Measurements from ENCODE around the gene VWF. TPM values are rescaled to one million over a fixed set of nuclear protein-coding genes. Genes with fewer than 3 reads are reported as not detected.

Gene VWF
- total and polyA plus RNA-seq, 2 donors (not counting 1 experiment from before 2014, with no cell fraction given): not detected

DNA sequence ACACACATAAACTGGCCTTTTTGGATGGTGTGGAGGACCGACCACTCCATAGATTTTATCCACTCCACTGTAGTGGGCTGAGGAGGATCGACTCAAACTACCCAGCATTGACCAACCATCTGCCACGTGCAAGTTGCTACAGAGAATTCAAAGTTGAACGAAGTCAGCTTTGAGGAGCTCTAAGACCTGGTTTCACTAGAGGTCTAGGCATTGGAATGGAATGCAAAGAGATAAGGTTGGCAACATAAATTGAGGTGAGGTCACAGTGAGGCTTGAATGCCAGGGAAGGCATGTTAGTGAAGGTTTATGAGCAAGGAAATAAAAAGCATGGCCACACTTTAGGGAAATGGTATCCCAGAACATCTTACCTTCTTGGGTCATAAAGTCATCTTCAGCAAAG lies 14.5 kb downstream of the VWF start:
- H3K9ac ChIP-seq (ENCODE audit: low read length): no peak overlapping the region
- Mint-ChIP-seq H3K27me3 (peaks cover 6% of the 10 kb centered on the region), H3K27ac (no peak overlapping the region), H3K9me3 (ENCODE audit: insufficient read depth) (peaks cover 2% of the 10 kb centered on the region), H3K4me1 (no peaks in the 10 kb centered on the region), H3K4me3 (no peak overlapping the region)
- 86% methylated on average over 1 of the region's 4 CpGs for WGBS (ENCODE audit: insufficient coverage)
- CTCF ChIA-PET: no interaction called here
- H3K4me2 ChIP-seq (replicated peaks; ENCODE audit: low read depth, low read length, poor library complexity, severe bottlenecking): no peak overlapping the region
- no peak overlapping the region for H3K27ac ChIP-seq (ENCODE audit: low read length in 2 of 2)
- POLR2A ChIA-PET: no interaction called here
- TF ChIP-seq, protein P1, sequence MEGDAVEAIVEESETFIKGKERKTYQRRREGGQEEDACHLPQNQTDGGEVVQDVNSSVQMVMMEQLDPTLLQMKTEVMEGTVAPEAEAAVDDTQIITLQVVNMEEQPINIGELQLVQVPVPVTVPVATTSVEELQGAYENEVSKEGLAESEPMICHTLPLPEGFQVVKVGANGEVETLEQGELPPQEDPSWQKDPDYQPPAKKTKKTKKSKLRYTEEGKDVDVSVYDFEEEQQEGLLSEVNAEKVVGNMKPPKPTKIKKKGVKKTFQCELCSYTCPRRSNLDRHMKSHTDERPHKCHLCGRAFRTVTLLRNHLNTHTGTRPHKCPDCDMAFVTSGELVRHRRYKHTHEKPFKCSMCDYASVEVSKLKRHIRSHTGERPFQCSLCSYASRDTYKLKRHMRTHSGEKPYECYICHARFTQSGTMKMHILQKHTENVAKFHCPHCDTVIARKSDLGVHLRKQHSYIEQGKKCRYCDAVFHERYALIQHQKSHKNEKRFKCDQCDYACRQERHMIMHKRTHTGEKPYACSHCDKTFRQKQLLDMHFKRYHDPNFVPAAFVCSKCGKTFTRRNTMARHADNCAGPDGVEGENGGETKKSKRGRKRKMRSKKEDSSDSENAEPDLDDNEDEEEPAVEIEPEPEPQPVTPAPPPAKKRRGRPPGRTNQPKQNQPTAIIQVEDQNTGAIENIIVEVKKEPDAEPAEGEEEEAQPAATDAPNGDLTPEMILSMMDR (IDR thresholded peaks at IDR 0.05): no peak
- TF ChIP-seq EZH2 (IDR thresholded peaks at IDR 0.05; ENCODE audit: borderline replicate concordance, insufficient read depth, low read depth, low read length, poor library complexity, severe bottlenecking): no peak
- intact Hi-C loops (cut with micrococcal nuclease): no loop called here
- DNase-seq: no peak
- H3K4me1 ChIP-seq (ENCODE audit: control insufficient read depth in 2 of 2, insufficient read depth in 2 of 2, low read length in 2 of 2): no peaks in the 10 kb centered on the region
- H4K20me1 ChIP-seq (ENCODE audit: control insufficient read depth, insufficient read depth, low read length, poor library complexity, severe bottlenecking): no peaks in the 10 kb centered on the region
- no peaks in the 10 kb centered on the region for H3K79me2 ChIP-seq (ENCODE audit: control insufficient read depth, insufficient read depth, low read length)
- ATAC-seq (ENCODE audit: low read depth): no peak
- H3K4me3 ChIP-seq (ENCODE audit: control extremely low read depth in 1 of 5, extremely low read depth in 1 of 5, insufficient read depth in 1 of 5, low read depth in 2 of 5, low read length in 4 of 5): no peak overlapping the region
- peaks cover 0 to 2% (median 1%) of the 10 kb centered on the region in 3 donors for H3K9me3 ChIP-seq (ENCODE audit: control extremely low read depth in 1 of 3, control insufficient read depth in 2 of 3, insufficient read depth in 1 of 3, low read length in 2 of 3)
- no peak overlapping the region for H2AFZ ChIP-seq (ENCODE audit: insufficient read depth, low read depth, low read length, poor library complexity, severe bottlenecking)
- peaks cover 0 to 3% (median 0%) of the 10 kb centered on the region in 4 experiments for H3K27me3 ChIP-seq (replicated peaks in 1 of 4; ENCODE audit: control extremely low read depth in 1 of 4, control insufficient read depth in 3 of 4, insufficient read depth in 4 of 4, low read length in 3 of 4)
- H3K36me3 ChIP-seq (replicated peaks in 1 of 2; ENCODE audit: control extremely low read depth in 1 of 2, control insufficient read depth in 1 of 2, extremely low read depth in 1 of 2, insufficient read depth in 2 of 2, low read length in 1 of 2): no peaks in the 10 kb centered on the region

DNA sequence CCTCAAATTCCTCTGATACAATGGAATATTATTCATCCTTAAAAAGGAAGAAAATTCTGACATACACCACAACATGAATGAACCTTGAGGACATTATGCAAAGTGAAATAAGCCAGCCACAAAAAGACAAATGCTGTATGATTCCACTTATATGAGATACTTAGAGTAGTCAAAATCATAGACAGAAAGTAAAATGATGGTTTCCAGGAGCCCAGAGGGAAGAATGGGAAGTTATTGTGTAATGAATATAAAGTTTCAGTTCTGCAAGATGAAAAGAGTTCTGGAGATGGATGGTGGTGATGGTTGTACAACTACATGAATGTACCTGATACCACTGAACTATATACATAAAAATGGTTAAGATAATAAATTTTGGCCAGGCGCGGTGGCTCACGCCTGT lies 18.3 kb downstream of the VWF start:
- no peaks in the 10 kb centered on the region for H3K27me3 ChIP-seq (replicated peaks in 1 of 4; ENCODE audit: control extremely low read depth in 1 of 4, control insufficient read depth in 3 of 4, insufficient read depth in 4 of 4, low read length in 3 of 4)
- H3K27ac ChIP-seq (ENCODE audit: low read length in 2 of 2): no peak overlapping the region
- H3K4me3 Mint-ChIP-seq: no peak overlapping the region
- H3K9me3 ChIP-seq (ENCODE audit: control extremely low read depth in 1 of 3, control insufficient read depth in 2 of 3, insufficient read depth in 1 of 3, low read length in 2 of 3): peaks cover 0 to 1% (median 0%) of the 10 kb centered on the region in 3 donors
- peaks cover 2% of the 10 kb centered on the region for H3K9me3 Mint-ChIP-seq (ENCODE audit: insufficient read depth)
- H3K4me1 Mint-ChIP-seq: no peaks in the 10 kb centered on the region
- no peak overlapping the region for H3K4me2 ChIP-seq (replicated peaks; ENCODE audit: low read depth, low read length, poor library complexity, severe bottlenecking)
- H3K79me2 ChIP-seq (ENCODE audit: control insufficient read depth, insufficient read depth, low read length): no peaks in the 10 kb centered on the region
- no peaks in the 10 kb centered on the region for H3K36me3 ChIP-seq (replicated peaks in 1 of 2; ENCODE audit: control extremely low read depth in 1 of 2, control insufficient read depth in 1 of 2, extremely low read depth in 1 of 2, insufficient read depth in 2 of 2, low read length in 1 of 2)
- no peak overlapping the region for H3K4me3 ChIP-seq (ENCODE audit: control extremely low read depth in 1 of 5, extremely low read depth in 1 of 5, insufficient read depth in 1 of 5, low read depth in 2 of 5, low read length in 4 of 5)
- intact Hi-C loops (cut with micrococcal nuclease): no loop called here
- no peak for TF ChIP-seq EZH2 (IDR thresholded peaks at IDR 0.05; ENCODE audit: borderline replicate concordance, insufficient read depth, low read depth, low read length, poor library complexity, severe bottlenecking)
- TF ChIP-seq, protein P1 (IDR thresholded peaks at IDR 0.05): no peak
- no peak overlapping the region for H2AFZ ChIP-seq (ENCODE audit: insufficient read depth, low read depth, low read length, poor library complexity, severe bottlenecking)
- H3K27me3 Mint-ChIP-seq: peaks cover 4% of the 10 kb centered on the region
- H4K20me1 ChIP-seq (ENCODE audit: control insufficient read depth, insufficient read depth, low read length, poor library complexity, severe bottlenecking): no peaks in the 10 kb centered on the region
- no peaks in the 10 kb centered on the region for H3K4me1 ChIP-seq (ENCODE audit: control insufficient read depth in 2 of 2, insufficient read depth in 2 of 2, low read length in 2 of 2)
- no peak overlapping the region for H3K9ac ChIP-seq (ENCODE audit: low read length)
- DNase-seq (no peak), ATAC-seq (ENCODE audit: low read depth) (no peak)
- POLR2A ChIA-PET: no interaction called here
- WGBS (ENCODE audit: insufficient coverage): no CpG with 5 or more reads among the region's 3 CpGs
- CTCF ChIA-PET: interaction anchor here (0.6 kb wide), 1 partner anchor 91 kb away, joined by 4 read pairs; no protein-coding TSS in a partner anchor
- no peak overlapping the region for H3K27ac Mint-ChIP-seq
